SU-DHL-6 (cell line): ENCODE measurements around the gene CXXC5.

Experiments used
- H2AFZ ChIP-seq: fragments of 200-600 bp; sonication (generic); 2 replicates; pipeline ENCODE4 v1.6.1; 2014; ENCODE audit warnings: low read depth, mild to moderate bottlenecking, moderate library complexity, mixed read lengths, antibody characterized with exemption, low read length; ENCODE audit not compliant: severe bottlenecking
- H3F3A ChIP-seq: fragments of 200-600 bp; shearing (Covaris generic); 2 replicates; pipeline ENCODE4 v1.6.0; 2016; ENCODE audit warnings: antibody characterized with exemption, mild to moderate bottlenecking; ENCODE audit not compliant: insufficient read depth
- H3K27ac ChIP-seq: fragments of 200-600 bp; sonication (generic); 2 replicates; pipeline ENCODE4 v1.5.1; 2016; ENCODE audit warnings: low read depth, mild to moderate bottlenecking, low read length, moderate library complexity, mixed read lengths
- H3K27me3 ChIP-seq: fragments of 200-600 bp; sonication (generic), shearing (Covaris generic); 2 replicates; pipeline ENCODE4 v1.6.0; 2014; ENCODE audit warnings: mild to moderate bottlenecking, low read length
- H3K36me3 ChIP-seq: fragments of 200-600 bp; sonication (generic); 2 replicates; pipeline ENCODE4 v1.6.1; 2014; ENCODE audit warnings: mild to moderate bottlenecking, low read length, mixed read lengths
- H3K4me2 ChIP-seq: fragments of 300-600, 200-600 bp; shearing (Covaris generic), sonication (generic); 2 replicates; pipeline ENCODE4 v1.6.0; 2014; ENCODE audit warnings: low read length, low read depth, mild to moderate bottlenecking; ENCODE audit not compliant: poor library complexity, severe bottlenecking
- H3K4me3 ChIP-seq: fragments of 200-600 bp; sonication (generic); 2 replicates; pipeline ENCODE4 v1.5.1; 2014; ENCODE audit warnings: antibody characterized with exemption, low read length, mild to moderate bottlenecking, mixed read lengths; ENCODE audit not compliant: insufficient read depth, poor library complexity, severe bottlenecking
- H3K79me2 ChIP-seq: fragments of 200-600 bp; sonication (generic); 2 replicates; pipeline ENCODE4 v1.6.1; 2014; ENCODE audit warnings: mild to moderate bottlenecking, low read length, moderate library complexity; ENCODE audit not compliant: insufficient read depth
- H3K9ac ChIP-seq: fragments of 200-600 bp; sonication (generic); 2 replicates; pipeline ENCODE4 v1.7.0; 2014; ENCODE audit warnings: mild to moderate bottlenecking, low read length
- H3K9me2 ChIP-seq: fragments of 200-600 bp; sonication (generic); replicated peaks from 2 replicates; pipeline ENCODE4 v1.6.1; 2014; ENCODE audit warnings: low read length; ENCODE audit not compliant: insufficient read depth
- H3K9me3 ChIP-seq: fragments of 200-600 bp; sonication (generic); 2 replicates; pipeline ENCODE4 v1.6.1; 2014; ENCODE audit warnings: low read length, mixed read lengths; ENCODE audit not compliant: insufficient read depth
- H4K20me1 ChIP-seq: fragments of 200-600 bp; sonication (generic); 2 replicates; pipeline ENCODE4 v1.6.1; 2014; ENCODE audit warnings: low read depth, mild to moderate bottlenecking, antibody characterized with exemption, low read length, moderate library complexity, mixed read lengths
- CTCF ChIP-seq: fragments of 200-600 bp; sonication (generic); IDR thresholded peaks from one replicate; pipeline ENCODE4 v1.5.1; 2017; ENCODE audit warnings: antibody characterized with exemption, mild to moderate bottlenecking, low read length, moderate library complexity; ENCODE audit not compliant: insufficient read depth, poor library complexity, severe bottlenecking
- EZH2phosphoT487 ChIP-seq: fragments of 200-600 bp; sonication (generic), shearing (Covaris generic); conservative IDR thresholded peaks from 2 replicates; pipeline ENCODE4 v1.6.1; 2018; ENCODE audit warnings: mild to moderate bottlenecking, antibody characterized with exemption, low read length, moderate library complexity, mixed read lengths

Gene CXXC5

GRCh38 chr5:139671096-139671841, 23.1 kb downstream of the CXXC5 start:
- Histone ChIP-seq H3K27me3 (no peaks in the 10 kb centered on the region), H3K4me2 (peak overlapping the region; percentile 93), H2AFZ (no peak overlapping the region), H3K9me2 (no peaks in the 10 kb centered on the region), H3F3A (peaks cover 44% of the 10 kb centered on the region), H4K20me1 (no peaks in the 10 kb centered on the region), H3K9me3 (no peaks in the 10 kb centered on the region), H3K4me3 (peak overlapping the region; percentile 21), H3K9ac (peak overlapping the region; percentile 81), H3K79me2 (peaks cover 83% of the 10 kb centered on the region), H3K36me3 (no peaks in the 10 kb centered on the region), H3K27ac (peak overlapping the region; percentile 99)
- no peak for TF ChIP-seq CTCF
- no peak for TF ChIP-seq EZH2phosphoT487

GRCh38 chr5:139675213-139675612, 27.1 kb downstream of the CXXC5 start:
- Histone ChIP-seq H3K27me3 (no peaks in the 10 kb centered on the region), H3K79me2 (peaks cover 83% of the 10 kb centered on the region), H3K9ac (no peak overlapping the region), H3K9me2 (no peaks in the 10 kb centered on the region), H3K36me3 (no peaks in the 10 kb centered on the region), H3K4me2 (no peak overlapping the region), H3F3A (peaks cover 13% of the 10 kb centered on the region), H4K20me1 (no peaks in the 10 kb centered on the region), H3K27ac (no peak overlapping the region), H2AFZ (no peak overlapping the region), H3K9me3 (no peaks in the 10 kb centered on the region), H3K4me3 (no peak overlapping the region)
- TF ChIP-seq CTCF = no peak
- no peak for TF ChIP-seq EZH2phosphoT487

- Histone ChIP-seq H3K79me2 (peaks cover 81% of the 10 kb centered on the region), H3K36me3 (no peaks in the 10 kb centered on the region), H2AFZ (no peak overlapping the region), H3K4me2 (no peak overlapping the region), H3K9me3 (no peaks in the 10 kb centered on the region), H3K9me2 (no peaks in the 10 kb centered on the region), H3K27me3 (no peaks in the 10 kb centered on the region), H3K27ac (no peak overlapping the region), H3K9ac (no peak overlapping the region), H4K20me1 (no peaks in the 10 kb centered on the region), H3K4me3 (no peak overlapping the region), H3F3A (peaks cover 9% of the 10 kb centered on the region)
- no peak for TF ChIP-seq CTCF
- TF ChIP-seq EZH2phosphoT487 = no peak
Observed at GRCh38 chr5:139675825-139676224, 27.7 kb downstream of the CXXC5 start.
